ENCODE data around the gene CTSA. TPM values are rescaled to one million over a fixed set of nuclear protein-coding genes. Genes with fewer than 3 reads are reported as not detected.

CTSA gene
- total RNA-seq, 1 donor from 2014 or later, result 310 TPM

DNA sequence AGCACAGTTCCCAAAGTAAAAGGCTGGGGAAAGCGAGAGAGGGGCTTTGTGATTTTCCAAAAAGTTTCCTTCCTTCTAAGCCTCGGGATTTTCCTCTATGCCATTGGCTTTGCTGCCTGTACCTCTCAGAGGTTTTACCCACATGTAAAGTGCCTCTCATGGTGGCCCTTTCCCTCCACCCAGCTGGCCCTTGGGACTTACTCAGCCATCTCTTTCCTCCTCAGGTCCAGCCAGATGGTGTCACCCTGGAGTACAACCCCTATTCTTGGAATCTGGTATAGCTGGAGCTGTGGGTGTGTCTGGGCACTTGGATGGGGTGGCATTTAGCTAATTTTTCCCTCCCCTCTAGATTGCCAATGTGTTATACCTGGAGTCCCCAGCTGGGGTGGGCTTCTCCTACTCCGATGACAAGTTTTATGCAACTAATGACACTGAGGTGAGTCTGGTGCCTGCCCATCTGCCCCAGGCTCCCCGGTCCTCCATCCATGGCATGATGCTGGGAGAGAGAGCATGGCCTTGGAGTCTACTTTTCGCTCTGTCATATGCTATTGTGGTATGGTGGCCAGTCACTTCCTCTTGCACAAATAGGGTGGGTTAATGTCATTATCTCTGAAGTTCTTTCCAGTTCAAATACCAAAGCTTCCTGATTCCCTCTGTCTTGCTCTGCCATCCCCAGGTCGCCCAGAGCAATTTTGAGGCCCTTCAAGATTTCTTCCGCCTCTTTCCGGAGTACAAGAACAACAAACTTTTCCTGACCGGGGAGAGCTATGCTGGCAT is 1.1 kb downstream of the CTSA start:
- H3K4me1 Mint-ChIP-seq (ENCODE audit: unreplicated experiment), result peaks cover 18% of the 10 kb centered on the region
- peak overlapping the region; percentile 88 for H3K4me3 Mint-ChIP-seq (ENCODE audit: unreplicated experiment)
- H3K27ac Mint-ChIP-seq (ENCODE audit: unreplicated experiment), result peak overlapping the region; percentile 86
- no peak for DNase-seq (ENCODE audit: extremely low spot score, unreplicated experiment)
- no peaks in the 10 kb centered on the region for H3K9me3 Mint-ChIP-seq (ENCODE audit: unreplicated experiment)
- H3K36me3 Mint-ChIP-seq (ENCODE audit: unreplicated experiment), result peaks cover 13% of the 10 kb centered on the region
- TF ChIP-seq, protein P1, sequence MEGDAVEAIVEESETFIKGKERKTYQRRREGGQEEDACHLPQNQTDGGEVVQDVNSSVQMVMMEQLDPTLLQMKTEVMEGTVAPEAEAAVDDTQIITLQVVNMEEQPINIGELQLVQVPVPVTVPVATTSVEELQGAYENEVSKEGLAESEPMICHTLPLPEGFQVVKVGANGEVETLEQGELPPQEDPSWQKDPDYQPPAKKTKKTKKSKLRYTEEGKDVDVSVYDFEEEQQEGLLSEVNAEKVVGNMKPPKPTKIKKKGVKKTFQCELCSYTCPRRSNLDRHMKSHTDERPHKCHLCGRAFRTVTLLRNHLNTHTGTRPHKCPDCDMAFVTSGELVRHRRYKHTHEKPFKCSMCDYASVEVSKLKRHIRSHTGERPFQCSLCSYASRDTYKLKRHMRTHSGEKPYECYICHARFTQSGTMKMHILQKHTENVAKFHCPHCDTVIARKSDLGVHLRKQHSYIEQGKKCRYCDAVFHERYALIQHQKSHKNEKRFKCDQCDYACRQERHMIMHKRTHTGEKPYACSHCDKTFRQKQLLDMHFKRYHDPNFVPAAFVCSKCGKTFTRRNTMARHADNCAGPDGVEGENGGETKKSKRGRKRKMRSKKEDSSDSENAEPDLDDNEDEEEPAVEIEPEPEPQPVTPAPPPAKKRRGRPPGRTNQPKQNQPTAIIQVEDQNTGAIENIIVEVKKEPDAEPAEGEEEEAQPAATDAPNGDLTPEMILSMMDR (IDR thresholded peaks at IDR 0.05), result peak; percentile 9
- no peaks in the 10 kb centered on the region for H3K27me3 Mint-ChIP-seq (ENCODE audit: unreplicated experiment)

DNA sequence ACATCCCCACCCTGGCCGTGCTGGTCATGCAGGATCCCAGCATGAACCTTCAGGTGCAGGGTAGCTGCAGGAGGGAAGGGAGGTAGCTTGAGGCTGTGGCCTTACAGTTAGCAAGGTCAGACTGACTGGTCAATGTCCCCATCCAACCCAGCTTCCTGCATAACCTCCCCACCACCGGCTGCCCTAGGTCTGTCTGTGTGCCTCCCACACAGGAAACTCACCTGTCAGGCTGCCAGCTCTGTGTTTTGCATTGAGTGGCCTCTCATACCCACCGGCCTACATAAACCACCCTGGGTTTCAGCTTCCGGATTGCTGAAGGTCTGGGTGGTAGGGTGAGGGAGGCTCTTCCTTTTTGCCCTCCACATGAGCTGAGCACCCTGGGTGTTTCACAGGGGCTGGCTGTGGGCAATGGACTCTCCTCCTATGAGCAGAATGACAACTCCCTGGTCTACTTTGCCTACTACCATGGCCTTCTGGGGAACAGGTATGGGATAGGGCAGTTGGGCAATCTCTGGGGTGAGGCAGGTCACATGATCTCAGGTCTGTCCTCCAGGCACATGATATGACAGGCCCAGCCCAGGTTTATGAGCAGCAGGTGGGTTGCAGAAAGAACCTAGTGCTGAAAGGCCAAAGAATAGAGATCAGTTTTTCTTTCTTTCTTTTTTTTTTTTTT is 1.8 kb downstream of the CTSA start:
- Mint-ChIP-seq H3K9me3 (ENCODE audit: unreplicated experiment) (no peaks in the 10 kb centered on the region), H3K36me3 (ENCODE audit: unreplicated experiment) (peaks cover 21% of the 10 kb centered on the region), H3K4me3 (ENCODE audit: unreplicated experiment) (peak overlapping the region; percentile 88), H3K27ac (ENCODE audit: unreplicated experiment) (no peak overlapping the region), H3K27me3 (ENCODE audit: unreplicated experiment) (no peaks in the 10 kb centered on the region), H3K4me1 (ENCODE audit: unreplicated experiment) (peaks cover 18% of the 10 kb centered on the region)
- TF ChIP-seq, protein P1 (IDR thresholded peaks at IDR 0.05), result no peak
- no peak for DNase-seq (ENCODE audit: extremely low spot score, unreplicated experiment)

DNA sequence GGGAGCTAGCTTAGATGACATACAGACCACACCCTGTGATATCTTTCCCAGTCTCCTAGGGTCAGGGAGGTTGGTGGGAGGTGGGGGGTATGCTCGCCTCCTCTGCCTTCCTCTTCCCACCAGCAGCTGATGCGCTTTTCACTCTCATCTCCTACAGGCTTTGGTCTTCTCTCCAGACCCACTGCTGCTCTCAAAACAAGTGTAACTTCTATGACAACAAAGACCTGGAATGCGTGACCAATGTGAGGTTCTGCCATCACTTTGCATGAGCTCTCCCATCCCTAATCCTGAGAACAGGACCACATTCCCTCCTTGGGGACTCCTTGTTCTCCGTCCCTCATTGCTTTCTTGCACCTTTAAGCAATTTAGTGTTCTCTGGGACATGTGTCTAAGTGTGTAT is 2.7 kb downstream of the CTSA start:
- H3K9me3 Mint-ChIP-seq (ENCODE audit: unreplicated experiment), result no peaks in the 10 kb centered on the region
- H3K27me3 Mint-ChIP-seq (ENCODE audit: unreplicated experiment), result no peaks in the 10 kb centered on the region
- DNase-seq (ENCODE audit: extremely low spot score, unreplicated experiment), result no peak
- TF ChIP-seq, protein P1 (IDR thresholded peaks at IDR 0.05), result no peak
- no peak overlapping the region for H3K27ac Mint-ChIP-seq (ENCODE audit: unreplicated experiment)
- H3K4me1 Mint-ChIP-seq (ENCODE audit: unreplicated experiment), result peaks cover 18% of the 10 kb centered on the region
- H3K36me3 Mint-ChIP-seq (ENCODE audit: unreplicated experiment), result peaks cover 24% of the 10 kb centered on the region
- H3K4me3 Mint-ChIP-seq (ENCODE audit: unreplicated experiment), result peak overlapping the region; percentile 14

DNA sequence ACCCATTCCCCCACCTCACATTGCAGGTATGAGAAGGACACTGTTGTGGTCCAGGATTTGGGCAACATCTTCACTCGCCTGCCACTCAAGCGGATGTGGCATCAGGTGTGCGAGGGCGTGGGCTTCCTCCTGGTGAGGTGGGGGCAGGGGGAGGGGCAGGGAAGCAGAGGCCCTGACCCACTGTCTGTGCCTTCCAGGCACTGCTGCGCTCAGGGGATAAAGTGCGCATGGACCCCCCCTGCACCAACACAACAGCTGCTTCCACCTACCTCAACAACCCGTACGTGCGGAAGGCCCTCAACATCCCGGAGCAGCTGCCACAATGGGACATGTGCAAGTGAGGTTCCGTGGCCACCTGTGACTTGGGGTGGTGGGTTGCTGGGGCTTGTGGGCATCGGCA is 3.7 kb downstream of the CTSA start:
- Mint-ChIP-seq H3K27me3 (ENCODE audit: unreplicated experiment) (no peaks in the 10 kb centered on the region), H3K4me3 (ENCODE audit: unreplicated experiment) (no peak overlapping the region), H3K9me3 (ENCODE audit: unreplicated experiment) (no peaks in the 10 kb centered on the region), H3K36me3 (ENCODE audit: unreplicated experiment) (peaks cover 28% of the 10 kb centered on the region), H3K4me1 (ENCODE audit: unreplicated experiment) (peaks cover 15% of the 10 kb centered on the region), H3K27ac (ENCODE audit: unreplicated experiment) (no peak overlapping the region)
- DNase-seq (ENCODE audit: extremely low spot score, unreplicated experiment), result no peak
- TF ChIP-seq, protein P1 (IDR thresholded peaks at IDR 0.05), result no peak

DNA sequence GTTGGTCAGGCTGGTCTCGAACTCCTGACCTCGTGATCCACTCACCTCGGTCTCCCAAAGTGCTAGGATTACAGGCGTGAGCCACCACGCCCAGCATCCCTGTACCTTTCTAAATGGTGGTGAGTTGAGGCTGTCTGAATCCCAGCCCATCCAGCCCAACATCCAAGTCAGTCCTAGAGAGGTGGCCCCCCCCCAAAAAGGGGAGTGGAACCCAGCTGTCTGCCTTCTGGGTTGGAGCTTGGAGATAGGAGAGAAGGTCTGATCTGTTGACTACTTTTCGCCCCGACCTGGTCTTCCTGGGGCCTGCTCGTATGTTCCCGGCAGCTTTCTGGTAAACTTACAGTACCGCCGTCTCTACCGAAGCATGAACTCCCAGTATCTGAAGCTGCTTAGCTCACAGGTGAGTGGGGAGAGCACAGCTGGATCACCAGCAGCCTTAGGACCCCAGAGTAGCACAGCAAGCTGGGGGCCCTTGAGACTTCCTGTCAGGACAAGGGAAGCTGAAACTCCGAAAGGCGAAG is 5.6 kb downstream of the CTSA start:
- Mint-ChIP-seq H3K9me3 (ENCODE audit: unreplicated experiment) (no peaks in the 10 kb centered on the region), H3K27me3 (ENCODE audit: unreplicated experiment) (no peaks in the 10 kb centered on the region), H3K36me3 (ENCODE audit: unreplicated experiment) (peaks cover 28% of the 10 kb centered on the region), H3K4me1 (ENCODE audit: unreplicated experiment) (peaks cover 12% of the 10 kb centered on the region), H3K27ac (ENCODE audit: unreplicated experiment) (no peak overlapping the region), H3K4me3 (ENCODE audit: unreplicated experiment) (no peak overlapping the region)
- no peak for DNase-seq (ENCODE audit: extremely low spot score, unreplicated experiment)
- TF ChIP-seq, protein P1 (IDR thresholded peaks at IDR 0.05), result no peak

Measured in osteocyte (in vitro differentiated cells).